HFFc6 (cell line): ENCODE data around the gene STX1A. TPM values are rescaled to one million over a fixed set of nuclear protein-coding genes. Genes with fewer than 3 reads are reported as not detected.
A peak's percentile ranks its signal among the peaks of the same experiment; 100 is the strongest.

ENCODE experiments used
- DNase-seq: peaks from one replicate; pipeline ENCODE4 v3.0.0-alpha.2; 2018
- H3K27ac Mint-ChIP-seq: 2 replicates; pipeline ENCODE4 v1.8.0; 2020; ENCODE audit warnings: mild to moderate bottlenecking, mixed read lengths
- H3K27me3 Mint-ChIP-seq: 2 replicates; pipeline ENCODE4 v1.8.0; 2021; ENCODE audit warnings: mild to moderate bottlenecking, moderate library complexity, mixed read lengths; ENCODE audit not compliant: insufficient read depth
- H3K36me3 Mint-ChIP-seq: 2 replicates; pipeline ENCODE4 v1.8.0; 2021; ENCODE audit warnings: low read depth, mixed read lengths
- H3K4me1 Mint-ChIP-seq: 2 replicates; pipeline ENCODE4 v1.8.0; 2020; ENCODE audit warnings: low read depth, mixed read lengths
- H3K4me3 Mint-ChIP-seq: 2 replicates; pipeline ENCODE4 v1.8.0; 2020; ENCODE audit warnings: mild to moderate bottlenecking, moderate library complexity, mixed read lengths
- H3K9me3 Mint-ChIP-seq: 2 replicates; pipeline ENCODE4 v1.8.0; 2020; ENCODE audit warnings: mild to moderate bottlenecking, mixed read lengths
- long read RNA-seq: library from polyadenylated mRNA; unstranded; transcript quantifications from one replicate; pipeline ENCODE4 v2.0.0, GENCODE V29; 2019
- total RNA-seq, 6 experiments: library from RNA; stranded (reverse); fragmentation: NEBNext Ultra II Directional; extraction: Animal tissue kit (Norgen Biotek cat#: 25700); gene quantifications; 2 replicates in 1 of 6; 3 replicates in 5 of 6; pipeline ENCODE4 v1.2.3, GENCODE V29; 2021
- TF ChIP-seq, protein P1 (sequence below): fragments of 200-600 bp; sonication (generic); IDR thresholded peaks from 2 replicates; pipeline ENCODE4 v1.5.0; 2021; ENCODE audit warnings: antibody characterized with exemption, mild to moderate bottlenecking

Gene STX1A
- total RNA-seq, result 10 to 100 TPM in 5 of 6 experiments, 1 to 10 TPM in 1; 9.6 to 14.7 (median 12.2) TPM
- long read RNA-seq, partial matches to known transcripts, result 1 of 6 reads
- long read RNA-seq, other reads (novel, unspliced or antisense), result 5 of 6 reads

GRCh38 chr7:73718905-73719805, at the start of gene STX1A:
STX1A (minus strand) TSS chr7:73719669; CDS start chr7:73719631, 38 bp downstream.
- Mint-ChIP-seq H3K27ac (peak within 1 kb of the TSS; percentile 96), H3K4me1 (peaks cover 38% of the 10 kb centered on the region), H3K27me3 (peaks cover 2% of the 10 kb centered on the region), H3K4me3 (peak within 1 kb of the TSS; percentile 89), H3K36me3 (no peaks in the 10 kb centered on the region), H3K9me3 (no peaks in the 10 kb centered on the region)
- TF ChIP-seq, protein P1, sequence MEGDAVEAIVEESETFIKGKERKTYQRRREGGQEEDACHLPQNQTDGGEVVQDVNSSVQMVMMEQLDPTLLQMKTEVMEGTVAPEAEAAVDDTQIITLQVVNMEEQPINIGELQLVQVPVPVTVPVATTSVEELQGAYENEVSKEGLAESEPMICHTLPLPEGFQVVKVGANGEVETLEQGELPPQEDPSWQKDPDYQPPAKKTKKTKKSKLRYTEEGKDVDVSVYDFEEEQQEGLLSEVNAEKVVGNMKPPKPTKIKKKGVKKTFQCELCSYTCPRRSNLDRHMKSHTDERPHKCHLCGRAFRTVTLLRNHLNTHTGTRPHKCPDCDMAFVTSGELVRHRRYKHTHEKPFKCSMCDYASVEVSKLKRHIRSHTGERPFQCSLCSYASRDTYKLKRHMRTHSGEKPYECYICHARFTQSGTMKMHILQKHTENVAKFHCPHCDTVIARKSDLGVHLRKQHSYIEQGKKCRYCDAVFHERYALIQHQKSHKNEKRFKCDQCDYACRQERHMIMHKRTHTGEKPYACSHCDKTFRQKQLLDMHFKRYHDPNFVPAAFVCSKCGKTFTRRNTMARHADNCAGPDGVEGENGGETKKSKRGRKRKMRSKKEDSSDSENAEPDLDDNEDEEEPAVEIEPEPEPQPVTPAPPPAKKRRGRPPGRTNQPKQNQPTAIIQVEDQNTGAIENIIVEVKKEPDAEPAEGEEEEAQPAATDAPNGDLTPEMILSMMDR, result no peak
- DNase-seq, result peak; percentile 58

- Mint-ChIP-seq H3K9me3 (no peaks in the 10 kb centered on the region), H3K27me3 (peaks cover 22% of the 10 kb centered on the region), H3K4me1 (peaks cover under 1% of the 10 kb centered on the region), H3K36me3 (no peaks in the 10 kb centered on the region; the same call in 1 of the 2 replicates), H3K4me3 (peak overlapping the region; percentile 47; the same call in 1 of the 2 replicates), H3K27ac (no peak overlapping the region)
- TF ChIP-seq, protein P1, result no peak
- DNase-seq, result no peak
Observed at GRCh38 chr7:73768641-73769480, 49.4 kb upstream of the STX1A start.

DNA sequence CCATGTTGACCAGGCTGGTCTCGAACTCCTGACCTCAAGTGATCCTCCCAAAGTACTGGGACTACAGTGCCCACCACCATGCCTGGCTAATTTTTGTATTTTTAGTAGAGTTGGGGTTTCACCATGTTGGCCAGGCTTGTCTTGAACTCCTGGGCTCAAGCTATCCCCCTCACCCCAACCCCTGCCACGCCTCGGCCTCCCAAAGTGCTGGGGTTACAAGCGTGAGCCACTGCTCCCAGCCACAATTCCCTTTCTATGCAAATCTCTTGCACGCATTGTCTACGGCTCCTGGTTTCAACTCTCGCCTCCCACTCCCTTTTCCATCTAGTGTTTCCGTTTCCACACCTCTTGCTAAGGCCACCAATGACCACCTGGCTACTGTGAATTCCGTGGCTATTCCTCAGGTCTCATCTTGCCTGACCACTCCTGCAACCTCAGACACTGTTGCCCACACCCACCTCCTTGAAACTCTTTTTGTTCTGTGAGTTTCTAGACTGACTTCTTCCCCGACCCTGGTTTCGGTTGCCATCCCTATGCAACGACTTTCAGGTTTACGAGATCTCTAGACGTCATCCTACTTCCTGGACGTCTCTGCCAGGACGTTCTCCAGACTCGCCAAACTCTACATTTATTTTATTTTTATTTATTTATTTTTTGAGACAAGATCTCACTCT, 47.2 kb upstream of the STX1A start:
- H3K4me1 Mint-ChIP-seq, result no peaks in the 10 kb centered on the region
- TF ChIP-seq, protein P1, result no peak
- H3K4me3 Mint-ChIP-seq, result no peak overlapping the region
- H3K9me3 Mint-ChIP-seq, result no peaks in the 10 kb centered on the region
- no peak for DNase-seq
- H3K27me3 Mint-ChIP-seq, result peaks cover 18% of the 10 kb centered on the region
- H3K27ac Mint-ChIP-seq, result no peak overlapping the region
- no peaks in the 10 kb centered on the region; the same call in 1 of the 2 replicates for H3K36me3 Mint-ChIP-seq

GRCh38 chr7:73762659-73762999, 43.2 kb upstream of the STX1A start:
- TF ChIP-seq, protein P1, result no peak
- Mint-ChIP-seq H3K4me1 (no peaks in the 10 kb centered on the region), H3K9me3 (no peaks in the 10 kb centered on the region), H3K36me3 (no peaks in the 10 kb centered on the region; the same call in 1 of the 2 replicates), H3K27me3 (peaks cover 12% of the 10 kb centered on the region), H3K4me3 (no peak overlapping the region), H3K27ac (no peak overlapping the region)
- no peak for DNase-seq
